HEK293T (cell line): Measurements from ENCODE around the gene GALNS.

ENCODE experiments used
- CTCF ChIA-PET: fragments of 350-600 bp; formaldehyde crosslinking; extraction: SDS; loops from one replicate; lab custom pipeline; 2021; ENCODE audit warnings: antibody characterized with exemption, inconsistent platforms; lab: Yijun Ruan, JAX
- POLR2A ChIA-PET: fragments of 350-600 bp; formaldehyde crosslinking; extraction: SDS; loops from one replicate; lab custom pipeline; 2020; ENCODE audit warnings: antibody characterized with exemption, inconsistent platforms; lab: Yijun Ruan, JAX
- DNase-seq: peaks from one replicate; pipeline ENCODE4 v3.0.0; 2012; ENCODE audit warnings: mixed read lengths; ENCODE audit errors: extremely low spot score
- ARNT ChIP-seq: fragments of 450-650 bp; IDR thresholded peaks from 2 replicates; pipeline ENCODE4 v1.6.1; 2017; ENCODE audit warnings: mild to moderate bottlenecking
- BHLHE40 ChIP-seq: fragments of 450-650 bp; IDR thresholded peaks from 2 replicates; pipeline ENCODE4 v1.6.1; 2016; ENCODE audit warnings: mild to moderate bottlenecking, moderate library complexity, borderline replicate concordance
- CTBP1 ChIP-seq: fragments of 450-650 bp; IDR thresholded peaks from 2 replicates; pipeline ENCODE4 v1.6.1; 2016; ENCODE audit warnings: borderline replicate concordance
- ELF4 ChIP-seq: fragments of 450-650 bp; IDR thresholded peaks from 2 replicates; pipeline ENCODE4 v1.6.1; 2017; ENCODE audit warnings: antibody characterized with exemption
- FOXA1 ChIP-seq: fragments of 450-650 bp; IDR thresholded peaks from 2 replicates; pipeline ENCODE4 v1.6.1; 2016; ENCODE audit warnings: mild to moderate bottlenecking
- FOXK2 ChIP-seq: fragments of 450-650 bp; IDR thresholded peaks from 2 replicates; pipeline ENCODE4 v1.6.1; 2016; ENCODE audit warnings: mild to moderate bottlenecking
- FOXM1 ChIP-seq: fragments of 450-650 bp; IDR thresholded peaks from 2 replicates; pipeline ENCODE4 v1.6.1; 2017; ENCODE audit warnings: mild to moderate bottlenecking, borderline replicate concordance
- HDGF ChIP-seq: fragments of 450-650 bp; IDR thresholded peaks from 2 replicates; pipeline ENCODE4 v1.6.1; 2017; ENCODE audit warnings: antibody characterized with exemption, borderline replicate concordance
- L3MBTL2 ChIP-seq: fragments of 450-650 bp; conservative IDR thresholded peaks from 2 replicates; pipeline ENCODE4 v1.6.1; 2016; ENCODE audit warnings: mild to moderate bottlenecking
- LEF1 ChIP-seq: fragments of 450-650 bp; IDR thresholded peaks from 2 replicates; pipeline ENCODE4 v1.6.1; 2017; ENCODE audit warnings: mild to moderate bottlenecking, borderline replicate concordance
- NFRKB ChIP-seq: fragments of 450-650 bp; IDR thresholded peaks from 2 replicates; pipeline ENCODE4 v1.6.1; 2016; ENCODE audit warnings: mild to moderate bottlenecking, moderate library complexity
- PKNOX1 ChIP-seq: fragments of 450-650 bp; IDR thresholded peaks from 2 replicates; pipeline ENCODE4 v1.6.1; 2016
- SP1 ChIP-seq: fragments of 450-650 bp; IDR thresholded peaks from 2 replicates; pipeline ENCODE4 v1.6.1; 2017
- SUZ12 ChIP-seq: fragments of 450-650 bp; IDR thresholded peaks from 2 replicates; pipeline ENCODE4 v1.6.1; 2016; ENCODE audit warnings: mild to moderate bottlenecking
- TARDBP ChIP-seq: fragments of 450-650 bp; IDR thresholded peaks from 2 replicates; pipeline ENCODE4 v1.6.1; 2016
- ZNF384 ChIP-seq: fragments of 450-650 bp; IDR thresholded peaks from 2 replicates; pipeline ENCODE4 v1.6.1; 2016

Gene GALNS

GRCh38 chr16:88865310-88865709, 8.6 kb upstream of the GALNS start:
- no peak for DNase-seq
- ChIA-PET POLR2A (no interaction called here), CTCF (no interaction called here)
- no peak for TF ChIP-seq FOXM1
- no peak for TF ChIP-seq SUZ12
- TF ChIP-seq CTBP1 = no peak
- no peak for TF ChIP-seq TARDBP
- no peak for TF ChIP-seq FOXK2
- TF ChIP-seq ARNT = no peak
- TF ChIP-seq PKNOX1 = no peak
- no peak for TF ChIP-seq BHLHE40
- no peak for TF ChIP-seq LEF1
- TF ChIP-seq ZNF384 = no peak
- no peak for TF ChIP-seq NFRKB
- no peak for TF ChIP-seq FOXA1
- no peak for TF ChIP-seq HDGF

- ChIA-PET POLR2A (no interaction called here), CTCF (no interaction called here)
- no peak for TF ChIP-seq NFRKB
- no peak for TF ChIP-seq BHLHE40
- TF ChIP-seq FOXK2 = no peak
- no peak for TF ChIP-seq L3MBTL2
- no peak for DNase-seq
Observed at GRCh38 chr16:88864521-88864920, 7.8 kb upstream of the GALNS start.

GRCh38 chr16:88864099-88864498, 7.4 kb upstream of the GALNS start:
- ChIA-PET CTCF (no interaction called here), POLR2A (no interaction called here)
- DNase-seq = no peak
- TF ChIP-seq SP1 (no peak), LEF1 (no peak), BHLHE40 (no peak), FOXM1 (no peak), TARDBP (no peak), SUZ12 (no peak), HDGF (no peak), FOXA1 (no peak), FOXK2 (no peak), NFRKB (no peak), PKNOX1 (no peak), ZNF384 (no peak), L3MBTL2 (no peak), ELF4 (no peak)

GRCh38 chr16:88863426-88863825, 6.7 kb upstream of the GALNS start:
- POLR2A ChIA-PET = no interaction called here
- TF ChIP-seq FOXA1 (no peak), CTBP1 (no peak), SP1 (no peak), BHLHE40 (no peak), FOXK2 (no peak), ZNF384 (no peak)
- DNase-seq = no peak
- CTCF ChIA-PET = no interaction called here

- no peak for TF ChIP-seq FOXM1
- no peak for TF ChIP-seq PKNOX1
- no peak for TF ChIP-seq FOXK2
- POLR2A ChIA-PET = no interaction called here
- CTCF ChIA-PET = no interaction called here
- DNase-seq = no peak
Observed at GRCh38 chr16:88862968-88863367, 6.2 kb upstream of the GALNS start.

- no peak for DNase-seq
- ChIA-PET CTCF (no interaction called here), POLR2A (no interaction called here)
- TF ChIP-seq FOXM1 = no peak
- TF ChIP-seq TARDBP = no peak
- no peak for TF ChIP-seq HDGF
- no peak for TF ChIP-seq FOXA1
- TF ChIP-seq FOXK2 = no peak
- TF ChIP-seq ARNT = no peak
- no peak for TF ChIP-seq L3MBTL2
- TF ChIP-seq ZNF384 = no peak
- no peak for TF ChIP-seq LEF1
- no peak for TF ChIP-seq NFRKB
- TF ChIP-seq SP1 = no peak
- TF ChIP-seq ELF4 = no peak
- TF ChIP-seq CTBP1 = no peak
Observed at GRCh38 chr16:88861359-88861758, 4.6 kb upstream of the GALNS start.

- DNase-seq = no peak
- ChIA-PET POLR2A (interaction anchor here (1.0 kb wide), 1 partner anchor 48 kb away, joined by 3 read pairs; the partner anchor contains the start of gene APRT), CTCF (no interaction called here)
- TF ChIP-seq CTBP1 = no peak
- TF ChIP-seq LEF1 = no peak
- no peak for TF ChIP-seq NFRKB
- TF ChIP-seq SUZ12 = no peak
- no peak for TF ChIP-seq FOXM1
- no peak for TF ChIP-seq FOXK2
- no peak for TF ChIP-seq SP1
- no peak for TF ChIP-seq ELF4
Observed at GRCh38 chr16:88859381-88860091, 2.8 kb upstream of the GALNS start.
